Measurements from ENCODE around the gene TMCC3.

DNA sequence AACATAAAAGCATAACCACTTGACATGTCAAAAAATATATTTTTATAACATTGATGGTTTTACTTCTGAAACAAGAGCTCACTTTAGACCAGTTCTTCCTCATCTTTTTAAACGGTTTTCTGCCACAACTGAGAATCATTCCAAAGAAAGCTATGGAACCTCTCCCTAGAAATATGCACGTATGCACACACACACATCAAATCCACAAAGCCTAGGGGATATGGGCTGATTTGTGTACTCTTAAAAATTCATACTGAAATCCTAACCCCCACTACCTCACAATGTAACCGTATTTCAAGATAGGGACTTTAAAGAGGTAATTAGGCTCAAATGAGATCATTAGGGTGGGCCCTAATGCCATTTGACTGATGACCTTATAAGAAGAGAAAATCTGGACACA, 19.3 kb downstream of the TMCC3 start:
- TF ChIP-seq CTCF (IDR thresholded peaks at IDR 0.05) (no peak), POLR2AphosphoS5 (IDR thresholded peaks at IDR 0.05) (no peak)

Measured in prostate gland (tissue), 2 donors.